Measurements from ENCODE around the gene ASPRV1.
"Not testable (repeated sequence)": the region's sequence is repeated elsewhere in the genome, so short reads cannot be mapped to it uniquely, and the experiment has no call there.

ASPRV1 gene

DNA sequence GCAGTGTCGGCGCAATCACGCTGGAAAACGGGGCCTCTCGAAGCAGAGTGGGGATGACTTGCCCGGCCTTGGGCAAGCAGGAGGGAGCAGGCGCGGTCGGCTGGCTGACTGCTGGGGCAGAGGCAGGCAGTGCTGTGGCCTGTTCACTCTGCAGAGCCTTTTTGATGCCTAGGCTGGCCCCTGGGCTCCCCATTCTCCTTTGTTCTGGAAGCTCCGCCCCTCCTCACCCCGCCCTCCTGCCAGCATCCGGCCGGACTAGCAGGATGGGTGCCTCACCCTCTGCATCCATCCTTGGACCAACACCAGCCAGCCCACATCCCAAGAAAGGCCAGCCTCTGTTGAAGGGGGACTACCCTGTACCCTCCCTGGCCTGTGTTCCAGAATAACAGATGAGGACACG is at the start of gene ASPRV1:
Gene ASPRV1, minus strand, starts transcription at position 136 of the 400 bp plus-strand sequence. CDS start 195 bp downstream, outside the sequence.
- no peak for DNase-seq (ENCODE audit: low read depth in 2 of 2, low spot score in 1 of 2)

DNA sequence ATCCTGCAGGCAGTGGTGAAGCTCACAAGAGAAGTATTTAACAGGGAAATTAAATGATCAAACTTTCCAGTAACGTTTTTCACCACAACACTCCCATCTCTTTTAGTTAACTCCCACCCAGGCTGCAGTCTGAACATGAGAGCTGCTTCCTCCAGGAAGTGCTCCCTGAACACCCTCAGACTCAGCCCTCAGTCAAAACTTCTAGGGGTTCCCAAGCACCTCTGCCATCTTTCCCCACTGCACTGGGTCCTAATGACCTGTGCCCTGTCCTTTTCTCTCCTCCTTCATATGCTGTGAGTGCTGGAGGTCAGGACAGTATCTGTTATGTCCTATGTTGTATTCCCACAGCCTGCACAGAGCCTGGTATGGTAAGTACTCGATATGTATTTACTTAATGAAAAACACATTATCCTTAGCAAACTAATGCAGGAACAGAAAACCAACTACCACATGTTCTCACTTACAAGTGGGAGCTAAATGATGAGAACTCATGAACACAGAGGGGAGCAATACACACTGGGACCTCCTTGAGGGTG is 49.2 kb upstream of the ASPRV1 start:
- no peak for DNase-seq (ENCODE audit: low read depth in 2 of 2, low spot score in 1 of 2)

DNA sequence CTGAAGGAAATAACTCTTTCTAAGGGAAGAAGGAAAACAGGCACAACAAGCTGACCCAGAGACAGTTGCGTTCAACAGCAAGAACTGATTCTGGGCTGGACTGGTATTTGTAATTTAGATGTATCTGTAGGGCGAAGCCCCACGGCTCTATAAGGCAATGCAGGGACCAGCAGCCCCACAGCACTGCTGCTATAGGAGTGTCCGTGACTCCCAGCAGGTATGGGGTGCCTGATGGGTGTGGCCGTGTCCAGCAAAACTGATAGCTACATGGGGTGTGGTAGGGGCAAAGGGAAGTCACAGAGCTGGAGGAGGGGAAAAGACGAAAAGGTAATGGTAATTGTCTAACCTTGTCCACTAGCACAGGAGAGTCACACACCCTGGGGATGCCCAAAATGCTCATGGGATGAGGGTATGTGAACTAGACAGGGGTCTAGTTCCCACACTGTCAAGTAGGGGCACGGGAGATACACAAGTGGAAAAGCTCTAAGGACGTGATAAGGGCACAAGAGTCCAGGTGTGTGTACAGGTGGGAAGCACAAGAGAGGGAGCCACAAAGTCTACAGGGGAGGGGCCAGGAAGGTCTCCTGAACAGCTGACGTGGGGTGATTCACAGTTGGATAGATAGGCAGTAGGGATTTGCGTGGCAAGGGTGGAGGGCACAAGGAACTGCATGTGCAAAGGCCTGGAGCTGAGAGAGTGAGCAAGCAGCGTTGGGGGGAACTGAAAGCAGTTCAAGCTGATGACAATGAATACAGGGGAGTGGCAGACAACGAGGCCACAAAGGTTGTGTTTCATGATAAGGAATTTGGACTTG is 48.5 kb upstream of the ASPRV1 start:
- DNase-seq (ENCODE audit: low read depth in 2 of 2, low spot score in 1 of 2), result no peak

DNA sequence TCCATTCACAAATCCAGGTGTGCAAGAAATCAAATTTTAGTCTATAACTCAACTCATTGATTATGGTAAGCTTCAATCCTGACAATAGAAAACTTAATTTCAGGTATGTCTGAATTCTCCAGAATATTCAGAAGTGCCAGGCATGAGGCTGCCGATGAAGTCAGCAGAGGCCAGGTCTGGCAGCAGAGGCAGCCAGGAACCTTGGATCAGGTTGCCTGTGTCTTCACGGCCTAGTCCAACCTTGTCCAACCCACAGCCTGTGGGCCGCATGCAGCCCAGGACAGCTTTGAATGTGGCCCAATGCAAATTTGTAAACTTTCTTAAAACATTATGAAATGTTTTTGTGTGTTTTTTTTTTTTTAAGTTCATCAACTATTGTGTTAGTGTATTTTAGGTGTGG is 46.9 kb upstream of the ASPRV1 start:
- no peak for DNase-seq (ENCODE audit: low read depth in 2 of 2, low spot score in 1 of 2)

DNA sequence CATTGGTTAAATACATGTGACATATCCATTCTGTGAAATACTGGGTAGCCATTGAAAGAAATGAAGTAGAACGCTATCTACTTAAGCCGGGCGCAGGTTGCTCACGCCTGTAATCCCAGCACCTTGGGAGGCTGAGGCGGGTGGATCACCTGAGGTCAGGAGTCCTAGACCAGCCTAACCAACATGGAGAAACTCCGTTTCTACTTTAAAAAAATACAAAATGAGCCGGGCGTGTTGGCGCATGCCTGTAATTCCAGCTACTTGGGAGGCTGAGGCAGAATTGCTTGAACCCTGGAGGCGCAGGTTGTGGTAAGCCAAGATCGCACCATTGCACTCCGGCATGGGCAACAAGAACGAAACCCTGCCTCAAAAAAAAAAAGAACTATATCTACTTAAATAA is 45.7 kb upstream of the ASPRV1 start:
- DNase-seq (ENCODE audit: low read depth in 2 of 2, low spot score in 1 of 2), result no peak

DNA sequence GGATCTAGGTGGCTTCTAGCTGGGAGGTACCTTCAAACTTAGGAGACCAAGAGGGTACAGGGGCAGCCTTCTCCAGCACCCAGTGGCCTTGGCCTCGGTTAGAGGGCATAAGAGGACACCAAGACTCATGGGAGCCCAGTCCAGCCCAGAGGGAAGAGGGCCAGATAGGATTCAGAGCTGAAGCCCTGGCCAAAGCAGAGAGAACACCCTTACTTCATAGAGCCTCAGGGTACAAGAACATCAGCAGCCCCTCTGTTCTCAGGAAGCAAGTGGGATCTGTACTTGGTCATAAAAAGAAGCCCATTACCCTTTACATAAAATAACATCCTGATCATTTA is 45.0 kb upstream of the ASPRV1 start:
- DNase-seq (ENCODE audit: low read depth in 2 of 2, low spot score in 1 of 2), result no peak

DNA sequence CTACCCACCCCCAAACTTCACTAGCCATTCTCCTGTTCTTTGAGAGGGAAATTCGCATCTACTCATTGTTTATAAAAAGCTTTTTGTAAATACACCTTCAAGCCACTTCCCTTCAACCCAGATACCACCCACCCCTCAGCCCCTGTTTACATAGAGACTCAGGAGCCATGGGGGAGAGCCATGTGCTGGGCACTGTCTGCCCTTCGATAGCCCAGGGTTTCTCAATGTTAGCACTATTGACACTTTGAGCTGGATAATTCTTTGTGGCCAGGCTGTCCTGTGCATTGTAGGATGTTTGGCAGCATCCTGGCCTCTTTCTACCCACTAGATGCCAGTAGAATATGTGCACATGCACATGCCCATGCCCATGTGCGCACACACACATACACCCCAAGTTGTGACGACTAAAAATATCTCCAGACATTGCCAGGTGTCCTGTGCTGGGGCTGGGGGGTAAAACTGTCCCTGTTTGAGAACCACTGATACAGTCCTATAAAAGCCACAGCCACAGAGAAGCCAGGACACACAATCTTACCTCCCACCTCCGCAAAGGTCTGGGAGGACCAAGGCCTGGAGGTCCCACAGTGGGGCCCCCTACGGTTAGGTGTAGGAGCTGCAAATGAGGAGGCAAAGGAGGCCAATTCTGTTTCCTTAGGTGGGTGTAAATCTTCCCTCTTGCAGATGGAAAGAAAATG is 44.5 kb upstream of the ASPRV1 start:
- DNase-seq (ENCODE audit: low read depth in 2 of 2, low spot score in 1 of 2), result no peak

DNA sequence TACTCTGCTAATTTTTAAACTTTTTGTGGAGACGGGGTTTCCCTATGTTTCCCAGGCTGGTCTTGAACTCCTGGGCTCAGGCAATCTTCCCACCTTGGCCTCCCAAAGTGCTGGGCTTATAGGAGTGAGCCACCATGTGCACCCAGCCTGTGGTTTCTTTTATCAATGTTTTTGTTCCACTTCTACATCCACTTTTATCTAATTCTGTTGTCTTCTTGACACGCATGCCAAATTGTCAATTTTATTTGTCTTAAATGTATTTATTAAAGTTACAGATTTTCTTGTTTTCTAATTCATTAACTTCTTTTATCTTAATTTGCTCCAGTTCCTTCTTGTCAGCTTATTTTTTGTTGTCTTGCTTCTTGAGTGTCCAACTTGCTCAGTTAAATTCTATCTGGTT is 43.8 kb upstream of the ASPRV1 start:
- no peak for DNase-seq (ENCODE audit: low read depth in 2 of 2, low spot score in 1 of 2)

DNA sequence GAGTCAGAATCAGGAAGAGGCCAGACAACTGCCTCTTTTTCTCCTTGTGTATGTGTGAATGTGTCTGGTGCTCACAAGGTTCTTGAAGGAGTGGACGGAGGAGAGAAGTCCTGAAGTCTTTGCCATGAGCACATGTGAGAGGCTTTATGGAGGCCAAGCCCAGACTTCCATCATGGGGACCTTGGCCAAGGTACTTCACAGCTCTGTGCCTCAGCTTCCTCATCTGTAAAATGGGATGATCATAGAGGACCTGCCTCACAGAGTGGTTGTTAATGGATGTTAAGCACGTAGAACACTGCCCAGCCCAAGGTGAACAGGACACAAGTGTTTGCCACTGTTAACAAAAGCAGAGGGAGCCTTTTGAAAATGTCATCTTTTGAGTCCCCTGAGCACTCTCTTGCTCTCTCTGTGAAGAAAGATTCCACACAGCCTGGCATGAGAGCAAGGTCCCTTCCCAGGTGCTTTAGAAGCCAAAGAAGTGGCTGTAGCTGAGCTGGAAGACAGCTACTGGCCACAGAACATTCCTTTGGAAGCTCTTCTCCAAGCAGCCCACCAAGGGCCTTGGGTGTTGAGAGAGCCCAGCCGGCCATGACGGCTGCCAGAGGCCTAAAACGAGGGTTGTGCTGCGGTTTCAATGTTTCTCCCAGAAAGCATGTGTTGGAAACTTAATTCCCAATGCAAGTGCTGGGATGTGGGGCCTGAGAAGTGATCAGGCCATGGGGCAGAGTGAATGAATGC is 41.8 kb upstream of the ASPRV1 start:
- no peak for DNase-seq (ENCODE audit: low read depth in 2 of 2, low spot score in 1 of 2)

DNA sequence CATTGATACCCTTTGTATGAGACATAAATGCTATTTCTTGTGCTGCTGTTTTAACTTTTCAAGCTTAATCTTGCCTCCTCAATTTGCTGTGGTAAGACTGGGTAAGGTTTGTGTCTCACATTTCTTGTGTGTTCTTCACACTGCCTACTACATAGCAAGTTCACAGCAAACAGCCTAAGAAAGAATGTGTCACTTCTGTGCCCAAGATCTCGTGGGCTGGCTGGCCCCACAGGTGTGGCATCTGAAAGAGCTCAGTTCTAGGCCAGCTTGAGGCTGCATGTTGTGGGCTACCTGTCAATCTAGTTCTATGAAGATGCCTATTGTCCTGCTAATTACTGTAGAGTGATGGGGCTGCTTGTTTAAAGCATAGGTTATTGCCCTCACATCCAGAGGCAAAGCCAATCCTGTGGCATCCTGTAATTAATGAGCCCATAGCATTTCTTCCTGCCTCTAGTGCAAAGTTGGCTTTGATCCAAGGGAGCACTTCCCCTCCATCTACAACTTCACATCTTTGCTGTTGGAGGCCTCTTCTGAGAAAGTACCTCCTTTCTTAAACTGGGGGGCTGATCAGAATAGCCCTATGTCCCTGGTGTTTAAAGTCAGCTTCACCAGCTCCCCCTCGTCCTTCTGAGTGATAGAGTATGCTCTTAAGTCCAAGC is 40.9 kb upstream of the ASPRV1 start:
- no peak for DNase-seq (ENCODE audit: low read depth in 2 of 2, low spot score in 1 of 2)

DNA sequence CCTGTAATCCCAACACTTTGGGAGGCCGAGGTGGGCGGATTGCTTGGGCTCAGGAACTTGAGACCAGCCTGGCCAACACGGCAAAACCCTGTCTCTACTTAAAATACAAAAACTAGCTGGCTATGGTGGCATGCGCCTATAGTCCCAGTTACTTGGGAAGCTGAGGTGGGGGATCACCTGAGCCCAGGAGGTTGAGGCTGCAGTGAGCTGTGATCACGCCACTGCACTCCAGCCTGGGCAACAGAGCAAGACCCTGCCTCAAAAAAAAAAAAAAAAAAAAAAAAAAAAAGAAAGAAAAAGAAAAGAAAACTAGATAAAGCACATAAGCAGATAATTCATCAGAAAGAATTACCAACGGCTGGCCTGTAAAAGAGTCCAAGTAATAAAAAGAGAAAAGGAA is 39.1 kb upstream of the ASPRV1 start:
- DNase-seq (ENCODE audit: low read depth in 2 of 2, low spot score in 1 of 2), result not testable (repeated sequence)

DNA sequence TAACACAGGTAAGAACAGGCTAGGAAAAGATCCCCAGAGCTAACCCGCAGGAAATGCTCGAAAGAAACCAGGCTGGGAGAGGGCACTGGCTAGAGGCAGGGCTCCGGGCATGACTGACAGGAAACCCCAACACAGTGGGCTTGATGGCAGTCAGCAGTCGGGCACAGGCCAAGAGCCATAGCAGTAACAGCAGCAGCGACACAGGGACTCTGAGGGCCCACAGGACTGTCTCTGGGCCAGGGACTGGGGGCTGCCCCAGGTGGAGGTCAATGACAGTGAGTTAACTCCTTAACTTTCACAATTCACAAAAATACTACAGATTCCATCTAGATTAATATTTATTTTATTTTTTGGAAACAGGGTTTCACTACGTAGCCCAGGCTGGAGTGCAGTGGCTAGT is 37.3 kb upstream of the ASPRV1 start:
- DNase-seq (ENCODE audit: low read depth in 2 of 2, low spot score in 1 of 2), result no peak

DNA sequence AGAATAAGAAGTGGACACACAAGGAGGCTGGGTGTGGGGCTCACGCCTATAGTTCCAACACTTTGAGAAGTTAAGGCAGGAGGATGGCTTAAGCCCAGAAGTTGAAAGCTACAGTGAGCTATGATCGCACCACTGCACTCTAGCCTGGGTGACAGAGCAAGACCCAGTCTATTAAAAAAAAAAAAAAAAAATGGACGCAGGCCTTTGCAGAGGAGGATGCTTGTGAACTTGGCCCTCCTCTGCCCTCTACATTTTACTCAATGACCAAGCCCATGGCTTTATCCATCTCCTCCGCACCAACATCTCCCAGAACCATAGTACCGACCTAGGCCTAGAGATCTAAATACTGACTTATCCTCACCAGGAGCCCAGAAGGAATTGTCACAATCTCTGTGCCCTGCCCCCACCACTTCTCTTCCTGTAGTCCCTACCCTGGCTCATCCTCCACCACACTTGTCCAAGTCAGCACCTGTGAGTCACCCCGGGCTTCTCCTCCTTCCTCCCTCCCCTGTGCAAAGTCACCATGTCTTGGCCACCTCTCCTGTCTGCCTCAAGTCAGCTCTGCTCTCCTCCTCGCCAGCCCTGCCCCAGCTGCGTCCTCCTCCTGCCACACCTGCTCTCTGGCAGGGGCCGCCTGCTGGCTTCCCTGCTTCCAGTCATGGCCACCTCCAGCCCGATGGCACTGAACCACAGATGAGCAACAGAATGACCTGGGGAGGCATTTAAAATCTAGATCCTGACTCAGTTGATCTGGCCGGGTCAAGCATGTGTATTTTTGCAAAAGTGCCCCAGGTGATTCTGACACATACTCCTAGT is 35.8 kb upstream of the ASPRV1 start:
- no peak for DNase-seq (ENCODE audit: low read depth in 2 of 2, low spot score in 1 of 2)

DNA sequence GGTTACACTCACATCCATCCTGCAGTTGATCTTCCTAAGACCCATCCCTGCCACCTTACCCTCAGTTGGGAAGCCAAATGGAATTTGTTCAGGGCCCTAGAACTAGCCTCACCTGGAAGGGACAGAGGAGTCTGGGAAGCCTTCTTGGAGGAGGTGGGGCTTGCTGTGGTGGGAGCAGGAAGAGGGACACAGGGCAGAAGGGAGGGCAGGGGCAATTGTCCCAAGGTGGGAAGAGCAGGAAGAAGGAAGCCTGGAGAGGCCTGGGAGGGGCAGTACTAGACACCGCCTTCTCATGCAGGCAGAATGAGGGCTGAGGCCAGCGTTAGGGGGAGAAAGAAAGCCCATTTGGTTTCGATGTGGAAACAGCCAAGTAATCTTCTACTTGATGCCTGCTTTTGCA is 34.1 kb upstream of the ASPRV1 start:
- no peak for DNase-seq (ENCODE audit: low read depth in 2 of 2, low spot score in 1 of 2)

DNA sequence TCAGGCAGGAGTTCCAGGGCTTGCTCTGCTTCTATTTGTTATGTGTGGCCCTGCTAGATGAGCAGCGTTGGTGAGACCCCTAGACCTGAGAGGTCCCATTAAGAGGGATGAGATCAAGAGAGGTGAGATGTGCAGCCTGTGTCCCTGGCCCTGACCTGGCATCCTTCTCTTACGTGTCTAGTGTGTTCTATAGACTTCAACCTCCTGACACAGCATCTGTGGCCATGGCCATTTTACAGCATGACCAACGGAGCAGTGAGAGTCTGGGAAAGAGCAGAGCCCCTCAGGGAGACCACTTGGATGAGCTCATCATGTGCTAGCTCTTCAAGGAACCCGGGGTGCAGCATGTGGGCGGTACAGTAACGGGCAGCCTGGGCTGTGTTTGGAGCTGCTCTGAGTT is 32.7 kb upstream of the ASPRV1 start:
- no peak for DNase-seq (ENCODE audit: low read depth in 2 of 2, low spot score in 1 of 2)

DNA sequence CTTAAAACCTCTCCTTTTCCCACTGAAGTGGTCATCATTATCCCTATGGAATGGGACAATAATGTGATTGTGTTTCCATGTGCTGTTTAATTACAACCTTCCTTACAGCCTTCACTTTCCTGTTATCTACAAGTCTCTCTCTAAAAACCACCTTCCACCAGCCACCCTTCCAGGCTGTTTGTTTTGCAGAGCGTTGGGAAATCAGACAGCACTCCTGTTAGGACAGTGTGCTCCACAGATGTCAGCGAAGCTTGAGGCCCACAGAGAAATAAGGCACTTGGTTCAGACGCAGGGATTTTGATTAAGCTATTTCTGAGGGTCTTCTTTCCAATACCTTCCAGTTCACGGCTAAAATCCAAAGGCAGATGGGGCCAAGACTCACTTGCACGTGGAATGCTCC is 32.3 kb upstream of the ASPRV1 start:
- no peak for DNase-seq (ENCODE audit: low read depth in 2 of 2, low spot score in 1 of 2)

DNA sequence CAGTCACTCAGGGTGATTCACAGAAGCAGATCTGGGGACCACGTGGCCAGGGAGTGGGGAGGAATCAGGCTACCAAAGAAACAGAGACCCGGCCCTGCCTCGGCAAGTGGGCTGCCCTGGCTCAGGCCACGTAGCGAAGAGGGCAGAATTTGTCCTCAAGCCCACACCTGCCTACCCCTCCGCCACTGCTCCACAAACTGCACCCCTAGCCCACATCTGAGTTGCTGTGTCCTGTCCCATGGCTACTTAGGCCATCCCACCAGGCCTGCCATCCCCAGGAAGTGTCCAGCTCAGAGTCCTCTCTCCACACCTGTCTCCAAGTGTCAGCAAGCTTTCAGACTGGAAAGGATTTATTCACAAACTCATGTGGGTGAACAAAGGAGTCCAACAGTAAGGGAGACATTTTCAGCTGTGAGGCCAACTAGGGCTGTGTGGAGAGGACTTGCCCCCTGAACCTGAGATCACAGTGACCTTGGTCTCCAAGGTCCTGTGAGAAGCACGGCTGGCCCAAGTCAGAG is 31.7 kb upstream of the ASPRV1 start:
- no peak for DNase-seq (ENCODE audit: low read depth in 2 of 2, low spot score in 1 of 2)

DNA sequence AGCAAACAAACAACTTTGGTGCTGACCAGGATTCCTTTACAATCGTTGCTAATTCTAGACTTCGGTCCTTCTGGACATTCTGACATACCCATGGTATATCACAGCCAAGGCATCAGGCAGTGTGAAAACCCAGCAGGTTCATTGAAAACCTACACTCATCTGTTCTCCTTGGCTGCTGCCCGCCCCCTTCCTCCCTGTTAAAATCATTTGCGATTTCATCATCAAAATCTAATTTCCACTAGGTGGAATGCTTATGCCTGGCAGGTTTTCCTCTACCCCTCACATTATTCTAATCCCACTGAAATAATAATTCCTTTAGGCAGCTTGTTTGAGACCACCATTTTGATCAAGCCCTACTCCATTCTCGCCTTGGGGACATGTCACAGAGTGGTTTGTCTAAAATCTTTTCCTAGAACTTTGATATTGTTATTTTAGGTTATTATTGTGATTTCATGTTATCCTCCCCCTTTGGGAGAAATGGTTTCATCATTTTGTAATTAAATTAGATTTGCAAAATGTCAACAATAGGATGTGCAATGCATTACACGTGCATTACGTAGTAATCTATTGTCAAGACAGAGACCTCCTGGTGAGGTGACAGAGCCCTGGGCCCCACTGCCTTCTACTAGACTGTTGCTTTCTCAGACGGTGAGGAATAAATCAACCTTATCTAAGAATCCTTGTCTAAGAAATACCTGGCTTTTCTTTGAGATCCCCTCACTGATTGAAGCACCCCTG is 31.0 kb upstream of the ASPRV1 start:
- no peak for DNase-seq (ENCODE audit: low read depth in 2 of 2, low spot score in 1 of 2)

DNA sequence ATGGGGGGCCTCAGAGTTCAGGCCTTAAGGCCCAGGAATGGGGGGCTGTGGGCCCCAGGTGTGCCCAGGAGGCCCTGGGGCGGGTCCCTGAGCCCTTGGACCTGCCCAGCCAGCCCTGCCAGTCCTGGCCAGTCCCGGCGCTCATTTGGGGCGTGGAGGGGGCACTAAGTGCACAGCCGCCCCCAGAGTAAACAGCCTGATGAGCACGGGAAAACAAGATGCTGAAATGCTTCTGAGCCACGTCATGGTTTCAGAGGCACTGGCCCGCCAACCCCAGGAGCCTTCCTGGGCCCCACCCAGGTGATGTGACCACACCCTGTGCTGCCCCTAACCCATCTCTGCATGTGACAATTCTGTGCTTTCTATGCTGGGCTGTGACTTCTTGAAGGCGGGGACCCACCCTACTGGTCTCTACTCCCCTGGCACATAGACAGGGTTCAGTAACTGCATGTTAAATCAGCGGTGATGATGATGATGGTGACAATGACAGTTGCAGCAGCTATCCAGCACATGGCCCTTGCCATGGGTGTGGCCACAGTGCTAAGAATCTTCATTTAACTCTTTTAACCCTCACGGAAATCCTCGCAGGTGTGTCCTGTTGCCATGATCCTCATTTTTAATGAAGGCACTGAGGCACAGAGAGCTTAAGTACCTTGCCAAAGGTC is 28.1 kb upstream of the ASPRV1 start:
- no peak for DNase-seq (ENCODE audit: low read depth in 2 of 2, low spot score in 1 of 2)

Measured in stimulated activated CD8-positive, alpha-beta memory T cell treated with anti-CD3 and anti-CD28 coated beads, Interleukin-4, amount 100 ng/mL, for 4 hours (primary cell).